ENCODE results near the gene PCDHA9.
A peak's percentile ranks its signal among the peaks of the same experiment; 100 is the strongest.

PCDHA9 gene

DNA sequence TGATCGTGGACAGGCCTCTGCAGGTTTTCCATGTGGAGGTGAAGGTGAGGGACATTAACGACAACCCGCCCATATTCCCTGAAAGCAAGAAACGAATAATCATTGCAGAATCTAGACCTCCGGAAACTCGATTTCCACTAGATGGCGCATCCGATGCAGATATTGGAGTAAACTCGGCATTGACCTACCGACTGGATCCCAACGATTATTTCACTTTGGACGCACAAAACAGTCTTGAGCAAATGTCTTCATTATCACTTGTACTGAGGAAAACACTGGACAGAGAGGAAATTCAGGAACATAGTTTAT lies 34.4 kb downstream of the PCDHA9 start:
- Histone ChIP-seq H3K4me3 (ENCODE audit: low read depth, low read length) (peak overlapping the region; percentile 56), H3K9me3 (ENCODE audit: severe bottlenecking) (no peaks in the 10 kb centered on the region), H3K36me3 (no peaks in the 10 kb centered on the region; the same call in none of the 2 replicates), H3K27ac (peak overlapping the region; percentile 55), H3K27me3 (ENCODE audit: insufficient read depth, low read depth, severe bottlenecking) (no peaks in the 10 kb centered on the region)
- DNase-seq: peak; percentile 79
- TF ChIP-seq CTCF (IDR thresholded peaks at IDR 0.05; ENCODE audit: low read depth, low read length): peak; percentile 68

DNA sequence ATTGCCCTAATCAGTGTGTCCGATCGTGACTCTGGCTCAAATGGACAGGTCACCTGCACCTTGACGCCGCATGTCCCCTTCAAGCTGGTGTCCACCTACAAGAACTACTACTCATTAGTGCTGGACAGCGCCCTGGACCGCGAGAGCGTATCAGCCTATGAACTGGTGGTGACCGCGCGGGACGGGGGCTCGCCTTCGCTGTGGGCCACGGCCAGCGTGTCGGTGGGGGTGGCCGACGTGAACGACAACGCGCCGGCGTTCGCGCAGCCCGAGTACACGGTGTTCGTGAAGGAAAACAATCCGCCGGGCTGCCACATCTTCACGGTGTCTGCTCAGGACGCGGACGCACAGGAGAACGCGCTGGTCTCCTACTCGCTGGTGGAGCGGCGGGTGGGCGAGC lies 35.2 kb downstream of the PCDHA9 start:
- no peak for TF ChIP-seq CTCF (IDR thresholded peaks at IDR 0.05; ENCODE audit: low read depth, low read length)
- H3K9me3 ChIP-seq (ENCODE audit: severe bottlenecking): no peaks in the 10 kb centered on the region
- DNase-seq: no peak
- H3K27ac ChIP-seq: no peak overlapping the region
- H3K36me3 ChIP-seq: no peaks in the 10 kb centered on the region; the same call in none of the 2 replicates
- H3K27me3 ChIP-seq (ENCODE audit: insufficient read depth, low read depth, severe bottlenecking): no peaks in the 10 kb centered on the region
- no peak overlapping the region for H3K4me3 ChIP-seq (ENCODE audit: low read depth, low read length)

DNA sequence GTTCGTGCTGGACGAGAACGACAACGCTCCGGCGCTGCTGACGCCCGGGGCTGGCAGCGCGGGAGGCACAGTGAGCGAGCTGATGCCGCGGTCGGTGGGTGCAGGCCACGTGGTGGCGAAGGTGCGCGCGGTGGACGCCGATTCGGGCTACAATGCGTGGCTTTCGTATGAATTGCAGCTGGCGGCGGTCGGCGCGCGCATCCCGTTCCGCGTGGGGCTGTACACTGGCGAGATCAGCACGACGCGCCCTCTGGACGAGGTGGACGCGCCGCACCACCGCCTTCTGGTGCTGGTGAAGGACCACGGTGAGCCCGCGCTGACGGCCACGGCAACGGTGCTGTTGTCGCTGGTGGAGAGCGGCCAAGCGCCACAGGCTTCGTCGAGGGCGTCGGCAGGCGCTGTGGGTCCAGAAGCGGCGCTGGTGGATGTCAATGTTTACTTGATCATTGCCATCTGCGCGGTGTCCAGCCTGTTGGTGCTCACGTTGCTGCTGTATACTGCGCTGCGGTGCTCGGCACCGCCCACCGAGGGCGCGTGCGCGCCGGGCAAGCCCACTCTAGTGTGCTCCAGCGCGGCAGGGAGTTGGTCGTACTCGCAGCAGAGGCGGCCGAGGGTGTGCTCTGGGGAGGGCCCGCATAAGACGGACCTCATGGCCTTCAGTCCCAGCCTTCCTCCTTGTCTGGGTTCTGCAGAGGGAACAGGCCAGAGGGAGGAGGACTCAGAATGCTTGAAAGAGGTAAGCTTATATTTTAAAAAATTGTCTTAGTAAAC lies 35.9 kb downstream of the PCDHA9 start:
- no peak overlapping the region for H3K4me3 ChIP-seq (ENCODE audit: low read depth, low read length)
- H3K27ac ChIP-seq: no peak overlapping the region
- no peaks in the 10 kb centered on the region for H3K9me3 ChIP-seq (ENCODE audit: severe bottlenecking)
- no peaks in the 10 kb centered on the region for H3K27me3 ChIP-seq (ENCODE audit: insufficient read depth, low read depth, severe bottlenecking)
- TF ChIP-seq CTCF (IDR thresholded peaks at IDR 0.05; ENCODE audit: low read depth, low read length): no peak
- DNase-seq: no peak
- H3K36me3 ChIP-seq: no peaks in the 10 kb centered on the region; the same call in none of the 2 replicates
